Astrocyte of the cerebellum (primary cell): Measurements from ENCODE around the gene BAHCC1.

Experiments used
- DNase-seq: peaks from one replicate; pipeline ENCODE4 v3.0.0-alpha.2; 2011; ENCODE audit warnings: low read depth
- H3K4me3 ChIP-seq: 2 replicates; pipeline ENCODE4 v1.5.1; 2011; ENCODE audit warnings: mild to moderate bottlenecking, low read depth, low read length, moderate library complexity
- CTCF ChIP-seq: IDR thresholded peaks from 2 replicates; pipeline ENCODE4 v1.5.1; 2012; ENCODE audit warnings: low read length, low read depth, moderate library complexity, mild to moderate bottlenecking; ENCODE audit errors: missing control alignments
- in situ Hi-C: cut with HindIII; loops from 2 replicates; pipeline ENCODE4 v1.10.0; 2017; ENCODE audit warnings: low sequenced_read_pairs

Gene BAHCC1

GRCh38 chr17:81391293-81391935 lies 3.8 kb upstream of the BAHCC1 start:
- DNase-seq, result no peak
- TF ChIP-seq CTCF, result no peak
- in situ Hi-C loops, result loop anchor here (5.0 to 10.0 kb wide), 2 partner anchors 66 to 107 kb away; no protein-coding TSS in a partner anchor
- peak overlapping the region; percentile 54 for H3K4me3 ChIP-seq

DNA sequence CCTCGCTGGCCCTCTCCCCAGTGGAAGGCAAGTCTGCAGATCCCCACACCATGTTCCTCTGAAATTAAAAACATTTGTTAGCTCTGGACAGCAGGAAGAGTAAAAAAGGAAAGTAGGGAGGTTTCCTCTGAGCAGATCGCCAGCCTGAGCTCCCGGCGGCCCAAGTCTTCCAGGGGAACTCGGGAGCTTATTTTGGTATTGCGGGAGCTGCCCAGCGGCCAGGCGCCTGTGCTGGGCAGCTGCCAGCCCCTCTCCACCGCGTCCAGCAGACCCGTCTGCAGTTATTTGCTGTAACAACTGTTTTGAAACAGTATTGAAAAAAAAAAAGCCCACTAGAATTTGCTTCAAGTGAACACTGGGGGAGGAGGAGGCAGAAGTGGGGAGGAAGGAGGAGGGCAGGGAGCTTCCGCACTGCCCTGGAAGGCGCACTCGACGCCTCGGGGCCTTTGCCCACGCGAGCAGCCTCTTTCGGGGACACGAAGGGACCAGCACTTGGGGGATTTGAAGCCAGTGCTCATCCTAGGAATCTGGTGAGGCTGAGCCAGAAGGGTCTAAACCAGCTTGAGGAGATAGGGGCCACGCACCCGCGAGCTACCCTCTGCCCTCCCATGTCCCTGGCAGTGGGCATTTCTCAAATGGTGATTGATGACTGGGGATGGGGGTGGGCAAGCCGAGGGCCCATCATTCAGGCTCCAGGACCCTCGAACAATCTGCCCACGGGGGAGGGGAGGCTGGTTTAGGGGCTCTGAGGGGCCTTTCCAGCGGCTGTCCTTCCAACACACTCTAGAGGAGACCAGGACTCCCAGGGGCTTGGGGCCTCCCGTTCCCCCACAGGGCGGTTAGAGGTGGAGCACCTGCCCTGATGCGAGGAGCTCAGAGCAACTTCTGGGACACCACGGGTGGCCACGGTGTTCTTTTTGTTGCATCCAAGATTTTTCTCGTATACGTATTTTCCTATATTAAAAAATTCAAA lies 3.0 kb upstream of the BAHCC1 start:
- no peak for DNase-seq
- TF ChIP-seq CTCF, result no peak
- peak overlapping the region; percentile 54 for H3K4me3 ChIP-seq
- in situ Hi-C loops, result loop anchor here (5.0 to 10.0 kb wide), 2 partner anchors 65 to 107 kb away; no protein-coding TSS in a partner anchor

DNA sequence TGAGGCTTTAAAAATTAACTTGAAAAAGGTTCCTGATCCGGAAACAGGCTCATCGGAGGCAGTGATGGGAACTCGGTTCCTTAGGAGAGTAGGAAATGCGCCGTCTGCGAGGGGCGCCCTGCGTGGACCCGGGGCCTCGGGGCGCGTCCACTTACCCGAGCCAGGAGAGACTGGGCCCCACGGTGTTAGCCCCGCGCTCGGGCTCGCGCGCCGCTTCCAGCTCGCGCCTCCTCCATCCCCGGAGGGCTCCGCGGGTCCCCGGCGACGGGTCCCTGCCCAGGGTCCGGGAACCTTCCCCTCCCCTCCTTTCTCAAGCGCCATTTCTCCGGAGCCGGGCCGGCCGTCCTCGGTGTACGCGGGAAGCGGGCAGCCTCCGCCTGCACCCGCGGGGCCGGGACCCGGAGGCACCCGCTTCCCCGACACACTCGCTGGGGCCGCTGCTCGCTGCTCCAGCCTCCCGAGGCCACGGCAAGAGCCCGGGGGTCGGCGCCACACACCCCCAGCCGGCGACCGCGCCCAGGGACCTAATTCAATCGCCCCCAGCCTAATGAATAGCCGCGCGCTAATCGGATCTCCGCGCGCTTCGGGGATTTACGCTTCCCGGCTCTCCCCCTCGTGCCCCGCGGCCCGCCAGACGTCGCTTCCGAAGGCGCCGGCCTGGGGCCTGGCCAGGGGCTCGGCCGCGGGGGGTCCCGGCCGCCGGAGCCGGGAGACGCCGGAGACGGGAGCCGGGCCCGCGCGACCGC lies 2.2 kb upstream of the BAHCC1 start:
- DNase-seq, result no peak
- peak overlapping the region; percentile 54 for H3K4me3 ChIP-seq
- TF ChIP-seq CTCF, result no peak
- in situ Hi-C loops, result loop anchor here (5.0 to 10.0 kb wide), 2 partner anchors 64 to 108 kb away; no protein-coding TSS in a partner anchor

DNA sequence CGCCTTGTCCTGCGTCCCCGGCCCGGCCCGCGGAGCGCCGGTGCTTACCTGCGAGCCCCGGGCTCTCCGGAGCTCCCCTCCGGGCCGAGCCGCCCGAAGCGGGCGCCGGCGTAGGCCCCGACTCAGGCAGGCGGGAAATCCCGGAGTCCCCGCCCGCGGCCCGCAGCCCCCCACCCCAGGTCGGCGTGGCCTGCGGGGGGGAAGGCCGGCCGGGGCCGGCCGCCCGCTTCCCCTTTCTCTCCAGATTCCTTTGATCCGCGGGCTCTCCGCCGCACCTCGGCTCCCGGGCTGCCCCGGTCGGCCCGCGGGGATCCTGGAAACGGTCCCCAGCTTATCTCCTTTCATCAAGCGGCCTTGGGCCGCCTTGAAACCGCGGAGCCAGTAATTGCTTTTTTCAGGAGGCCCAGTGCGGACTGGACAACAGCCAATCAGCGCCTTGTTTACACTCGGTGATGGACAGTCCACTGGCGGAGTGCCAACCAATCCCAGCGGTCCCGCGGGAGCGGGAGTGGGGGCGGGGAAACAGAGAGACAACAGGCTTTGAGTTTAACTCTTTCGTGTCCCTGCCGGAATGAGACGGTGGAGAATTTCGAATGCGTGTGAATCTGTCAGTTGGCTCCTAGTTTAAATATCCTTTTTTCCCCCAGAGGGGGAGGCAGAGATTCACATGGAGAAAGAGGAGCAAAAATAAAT lies 1.4 kb upstream of the BAHCC1 start:
- peak overlapping the region; percentile 54 for H3K4me3 ChIP-seq
- in situ Hi-C loops, result loop anchor here (5.0 to 10.0 kb wide), 2 partner anchors 63 to 109 kb away; no protein-coding TSS in a partner anchor
- DNase-seq, result peak; percentile 100
- TF ChIP-seq CTCF, result peak; percentile 22

DNA sequence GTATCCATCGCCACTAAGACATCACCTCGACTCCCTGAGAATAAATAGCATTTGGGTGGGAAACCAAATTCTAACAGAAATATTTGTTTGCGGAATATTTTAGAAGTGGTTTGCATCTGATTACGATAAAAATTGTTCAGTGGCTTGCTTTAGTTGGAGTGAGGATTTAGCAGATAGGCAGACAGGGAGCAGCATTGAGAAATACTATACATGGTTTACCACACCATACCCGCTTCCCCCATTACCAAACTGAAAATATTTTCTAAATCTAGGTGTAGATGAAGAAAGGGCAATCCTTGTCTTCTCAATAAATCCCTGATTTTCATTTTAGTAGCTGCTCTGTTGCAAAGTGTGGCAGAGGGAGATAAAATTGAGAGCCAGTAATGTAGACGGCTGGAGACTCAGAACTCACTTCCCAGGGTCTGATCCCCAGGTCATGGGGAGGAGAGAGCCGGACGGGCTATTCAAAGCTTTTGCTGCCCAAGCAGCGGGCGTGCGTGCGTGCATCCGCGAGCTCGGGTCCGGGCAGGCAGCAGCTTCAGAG lies 808 bp upstream of the BAHCC1 start:
- peak overlapping the region; percentile 24 for H3K4me3 ChIP-seq
- in situ Hi-C loops, result loop anchor here (5.0 to 10.0 kb wide), 2 partner anchors 63 to 110 kb away; no protein-coding TSS in a partner anchor
- no peak for TF ChIP-seq CTCF
- DNase-seq, result no peak
